Neuronal stem cell (in vitro differentiated cells): ENCODE data around the gene MKLN1.

Experiments used
- DNase-seq: peaks from one replicate; pipeline ENCODE4 v3.0.0-alpha.2; 2013; ENCODE audit warnings: low spot score
- H2AFZ ChIP-seq: one replicate; pipeline ENCODE4 v1.6.1; 2013; ENCODE audit warnings: mild to moderate bottlenecking, low read length, inconsistent platforms
- H2AK5ac ChIP-seq: 2 replicates; pipeline ENCODE4 v1.6.1; 2013; ENCODE audit warnings: low read depth, mild to moderate bottlenecking, inconsistent platforms, low read length, moderate library complexity, mixed read lengths
- H2BK120ac ChIP-seq: 2 replicates; pipeline ENCODE4 v1.6.1; 2013; ENCODE audit warnings: low read depth, mild to moderate bottlenecking, inconsistent platforms, low read length, moderate library complexity, mixed read lengths
- H2BK12ac ChIP-seq: one replicate; pipeline ENCODE4 v1.6.1; 2013; ENCODE audit warnings: low read length, inconsistent platforms
- H2BK15ac ChIP-seq: 2 replicates; pipeline ENCODE4 v1.6.1; 2013; ENCODE audit warnings: mild to moderate bottlenecking, low read length, inconsistent platforms, mixed read lengths
- H2BK5ac ChIP-seq: one replicate; pipeline ENCODE4 v1.6.1; 2013; ENCODE audit warnings: inconsistent platforms, mild to moderate bottlenecking, low read length, moderate library complexity
- H3K14ac ChIP-seq: one replicate; pipeline ENCODE4 v1.6.1; 2013; ENCODE audit warnings: low read length, inconsistent platforms
- H3K18ac ChIP-seq: 2 replicates; pipeline ENCODE4 v1.6.1; 2013; ENCODE audit warnings: low read length, inconsistent platforms
- H3K23ac ChIP-seq: 2 replicates; pipeline ENCODE4 v1.6.1; 2013; ENCODE audit warnings: low read depth, mild to moderate bottlenecking, mixed read lengths, low read length, inconsistent platforms; ENCODE audit not compliant: poor library complexity
- H3K27ac ChIP-seq: replicated peaks from 3 replicates; pipeline ENCODE4 v1.5.1; 2013; ENCODE audit warnings: low read length, inconsistent platforms
- H3K27me3 ChIP-seq, 3 experiments: 2 replicates each; pipeline ENCODE4 v1.6.1; 2013; ENCODE audit warnings: low read length in 3 of 3, mild to moderate bottlenecking in 2 of 3, inconsistent platforms in 1 of 3, low read depth in 1 of 3, mixed read lengths in 1 of 3, moderate library complexity in 1 of 3; ENCODE audit not compliant: control insufficient read depth in 3 of 3, insufficient read depth in 3 of 3
- H3K36me3 ChIP-seq, 2 donors: replicated peaks in 1 of 2; 2 replicates each; pipeline ENCODE4 v1.6.1; 2013; ENCODE audit warnings: low read length in 2 of 2; ENCODE audit not compliant: control insufficient read depth in 2 of 2, insufficient read depth in 2 of 2
- H3K4ac ChIP-seq: 2 replicates; pipeline ENCODE4 v1.6.1; 2013; ENCODE audit warnings: inconsistent platforms, mild to moderate bottlenecking, low read length, moderate library complexity
- H3K4me1 ChIP-seq, 2 donors: 1 replicate in 1 of 2; 2 replicates in 1 of 2; pipeline ENCODE4 v1.6.1; 2013; ENCODE audit warnings: low read length in 2 of 2, low read depth in 1 of 2; ENCODE audit not compliant: control insufficient read depth in 2 of 2, insufficient read depth in 1 of 2
- H3K4me2 ChIP-seq: one replicate; pipeline ENCODE4 v1.6.1; 2013; ENCODE audit warnings: mild to moderate bottlenecking, low read length, inconsistent platforms; ENCODE audit not compliant: insufficient read depth, poor library complexity, severe bottlenecking
- H3K4me3 ChIP-seq, 2 donors: 2 replicates each; pipeline ENCODE4 v1.5.1; 2013; ENCODE audit warnings: low read length in 2 of 2, mild to moderate bottlenecking in 2 of 2, inconsistent platforms in 1 of 2, moderate library complexity in 1 of 2
- H3K79me1 ChIP-seq: one replicate; pipeline ENCODE4 v1.6.1; 2013; ENCODE audit warnings: low read depth, mild to moderate bottlenecking, inconsistent platforms, low read length, moderate library complexity
- H3K9ac ChIP-seq: one replicate; pipeline ENCODE4 v1.6.1; 2013; ENCODE audit warnings: mild to moderate bottlenecking, low read depth, low read length, inconsistent platforms; ENCODE audit not compliant: poor library complexity
- H3K9me3 ChIP-seq, 2 donors: replicated peaks in 1 of 2; 2 replicates each; pipeline versions ENCODE3 to v1.6.1; 2013; ENCODE audit warnings: low read length in 2 of 2, mild to moderate bottlenecking in 2 of 2, inconsistent platforms in 1 of 2, low read depth in 1 of 2, mixed read lengths in 1 of 2, moderate library complexity in 1 of 2; ENCODE audit not compliant: control insufficient read depth in 2 of 2, insufficient read depth in 1 of 2
- H4K8ac ChIP-seq: one replicate; pipeline ENCODE4 v1.6.1; 2013; ENCODE audit warnings: low read depth, mild to moderate bottlenecking, inconsistent platforms, low read length, moderate library complexity
- H4K91ac ChIP-seq: one replicate; pipeline ENCODE4 v1.6.1; 2013; ENCODE audit warnings: low read length, low read depth, mild to moderate bottlenecking, inconsistent platforms; ENCODE audit not compliant: poor library complexity
- WGBS, 2 donors: extraction: QIAGEN DNeasy Blood & Tissue Kit; methylation state at CpG; one replicate each; pipeline ENCODE4 v1.1.7; 2013; ENCODE audit warnings: missing lambda C conversion rate in 2 of 2, mixed read lengths in 1 of 2; ENCODE audit not compliant: insufficient read length in 2 of 2, insufficient replicate concordance in 1 of 2; ENCODE audit errors: extremely low coverage in 2 of 2; 5-methylcytosine and 5-hydroxymethylcytosine counted together

The MKLN1 gene

GRCh38 chr7:131455001-131455400 lies 127.3 kb downstream of the MKLN1 start:
- Histone ChIP-seq H3K79me1 (no peaks in the 10 kb centered on the region), H3K4me3 (no peak overlapping the region), H3K27ac (no peak overlapping the region), H2AFZ (no peak overlapping the region), H2BK15ac (no peak overlapping the region), H3K9me3 (no peaks in the 10 kb centered on the region), H3K14ac (no peak overlapping the region), H4K8ac (no peak overlapping the region), H2BK5ac (no peak overlapping the region), H3K4me1 (no peaks in the 10 kb centered on the region), H4K91ac (no peak overlapping the region), H3K4me2 (no peak overlapping the region), H3K4ac (no peak overlapping the region), H3K9ac (no peak overlapping the region), H2BK12ac (no peak overlapping the region), H3K27me3 (no peaks in the 10 kb centered on the region), H3K18ac (no peak overlapping the region), H3K23ac (no peak overlapping the region), H2AK5ac (no peak overlapping the region), H3K36me3 (peaks cover 0 to 54% of the 10 kb centered on the region in 2 donors), H2BK120ac (no peak overlapping the region)
- DNase-seq: no peak
- WGBS, 2 donors: no CpG with 5 or more reads among the region's 2 CpGs

GRCh38 chr7:131455546-131455945 lies 127.9 kb downstream of the MKLN1 start:
- Histone ChIP-seq H3K36me3 (peaks cover 0 to 52% of the 10 kb centered on the region in 2 donors), H3K4me2 (no peak overlapping the region)

DNA sequence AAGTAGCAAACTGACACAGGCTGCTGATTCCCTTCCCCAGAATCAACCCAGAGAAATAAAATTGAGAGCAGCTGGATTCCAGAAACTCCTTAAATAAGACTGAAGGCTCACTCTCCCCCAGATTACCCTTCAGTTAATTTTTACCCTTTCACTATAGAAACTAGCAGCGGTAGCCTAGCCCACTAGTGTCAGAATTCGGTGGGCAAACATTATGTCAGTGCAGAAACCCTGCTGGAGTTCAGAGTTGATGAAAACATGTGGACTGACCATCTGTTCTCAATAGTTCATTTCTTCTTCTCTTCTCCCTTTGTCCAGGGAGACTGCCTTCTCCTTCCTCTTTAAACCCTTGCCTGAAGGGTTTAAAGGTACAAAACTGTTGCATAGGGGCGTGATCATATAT lies 128.7 kb downstream of the MKLN1 start:
- H3K4me1 ChIP-seq: no peaks in the 10 kb centered on the region
- no peak overlapping the region for H4K91ac ChIP-seq
- no peak overlapping the region for H3K18ac ChIP-seq
- H3K27me3 ChIP-seq: no peaks in the 10 kb centered on the region
- WGBS, 2 donors: no CpG with 5 or more reads among the region's 3 CpGs
- H2BK5ac ChIP-seq: no peak overlapping the region
- H3K36me3 ChIP-seq: peaks cover 0 to 52% of the 10 kb centered on the region in 2 donors
- H3K9me3 ChIP-seq: no peaks in the 10 kb centered on the region
- no peak overlapping the region for H2AK5ac ChIP-seq
- H2BK12ac ChIP-seq: no peak overlapping the region
- no peak overlapping the region for H3K4me3 ChIP-seq
- no peak for DNase-seq
- H3K9ac ChIP-seq: no peak overlapping the region
- no peak overlapping the region for H2BK120ac ChIP-seq
- H3K4me2 ChIP-seq: no peak overlapping the region
- H3K23ac ChIP-seq: no peak overlapping the region
- H4K8ac ChIP-seq: no peak overlapping the region
- H3K14ac ChIP-seq: no peak overlapping the region
- H2AFZ ChIP-seq: no peak overlapping the region
- no peaks in the 10 kb centered on the region for H3K79me1 ChIP-seq
- no peak overlapping the region for H3K4ac ChIP-seq
- H2BK15ac ChIP-seq: no peak overlapping the region
- H3K27ac ChIP-seq: no peak overlapping the region

More at GRCh38 chr7:131455546-131455945, 127.9 kb downstream of the MKLN1 start:
- Histone ChIP-seq H3K4me3 (no peak overlapping the region), H2AK5ac (no peak overlapping the region), H3K27ac (no peak overlapping the region), H3K27me3 (no peaks in the 10 kb centered on the region), H2BK120ac (no peak overlapping the region), H4K91ac (no peak overlapping the region), H3K9ac (no peak overlapping the region), H2BK12ac (no peak overlapping the region), H2AFZ (no peak overlapping the region), H3K4me1 (no peaks in the 10 kb centered on the region), H3K79me1 (no peaks in the 10 kb centered on the region), H3K18ac (no peak overlapping the region), H3K23ac (no peak overlapping the region), H2BK5ac (no peak overlapping the region), H2BK15ac (no peak overlapping the region), H3K4ac (no peak overlapping the region), H4K8ac (no peak overlapping the region), H3K14ac (no peak overlapping the region), H3K9me3 (no peaks in the 10 kb centered on the region)
- DNase-seq: no peak
- no CpG with 5 or more reads among the region's 7 CpGs for WGBS, 2 donors

GRCh38 chr7:131459256-131459655 lies 131.6 kb downstream of the MKLN1 start:
- H3K18ac ChIP-seq: no peak overlapping the region
- H3K36me3 ChIP-seq: peaks cover 0 to 61% of the 10 kb centered on the region in 2 donors
- H3K4ac ChIP-seq: no peak overlapping the region
- H3K27me3 ChIP-seq: no peaks in the 10 kb centered on the region
- no peak overlapping the region for H4K8ac ChIP-seq
- H2BK12ac ChIP-seq: no peak overlapping the region
- no peaks in the 10 kb centered on the region for H3K4me1 ChIP-seq
- no peak overlapping the region for H4K91ac ChIP-seq
- no peaks in the 10 kb centered on the region for H3K79me1 ChIP-seq
- H3K4me3 ChIP-seq: no peak overlapping the region
- no peak overlapping the region for H3K23ac ChIP-seq
- H2AK5ac ChIP-seq: no peak overlapping the region
- no peak overlapping the region for H3K14ac ChIP-seq
- H3K27ac ChIP-seq: no peak overlapping the region
- H3K9ac ChIP-seq: no peak overlapping the region
- H2BK120ac ChIP-seq: no peak overlapping the region
- no peak for DNase-seq
- peaks cover 0 to 4% of the 10 kb centered on the region in 2 donors for H3K9me3 ChIP-seq
- no CpG with 5 or more reads among the region's 1 CpG for WGBS, 2 donors
- H2BK5ac ChIP-seq: no peak overlapping the region
- no peak overlapping the region for H2BK15ac ChIP-seq
- H2AFZ ChIP-seq: no peak overlapping the region
- no peak overlapping the region for H3K4me2 ChIP-seq
